Activated CD8-positive, alpha-beta T cell treated with anti-CD3 and anti-CD28 coated beads for 36 hours (primary cell): ENCODE data around the gene PEBP1. TPM values are rescaled to one million over a fixed set of nuclear protein-coding genes. Genes with fewer than 3 reads are reported as not detected.

Experiments
- ATAC-seq: fragments of 200-7000 bp; cut with Tn5 transposase; one replicate; pipeline ENCODE4 v1.10.0; 2021; ENCODE audit warnings: mild to moderate bottlenecking, moderate library complexity
- CTCF ChIA-PET: fragments of 350-600 bp; sonication (Branson Sonifier 250); formaldehyde crosslinking; loops from one replicate; lab custom pipeline; 2021; ENCODE audit warnings: antibody characterized with exemption; lab: Charles Lee
- POLR2A ChIA-PET: fragments of 350-600 bp; sonication (Branson Sonifier 250); formaldehyde crosslinking; loops from one replicate; lab custom pipeline; 2021; ENCODE audit warnings: antibody characterized with exemption; lab: Charles Lee
- DNase-seq: peaks from one replicate; pipeline ENCODE4 v3.0.0-alpha.2; 2020
- H3K27ac Mint-ChIP-seq: one replicate; pipeline ENCODE4 v1.8.0; 2021; ENCODE audit warnings: mild to moderate bottlenecking, mixed read lengths
- H3K27me3 Mint-ChIP-seq: one replicate; pipeline ENCODE4 v1.8.0; 2021; ENCODE audit warnings: mixed read lengths
- H3K36me3 Mint-ChIP-seq: one replicate; pipeline ENCODE4 v1.8.0; 2021; ENCODE audit warnings: low read depth, mixed read lengths
- H3K4me1 Mint-ChIP-seq: one replicate; pipeline ENCODE4 v1.8.0; 2021; ENCODE audit warnings: low read depth, mixed read lengths
- H3K4me3 Mint-ChIP-seq: one replicate; pipeline ENCODE4 v1.8.0; 2021; ENCODE audit warnings: mild to moderate bottlenecking, moderate library complexity, mixed read lengths
- H3K9me3 Mint-ChIP-seq: one replicate; pipeline ENCODE4 v1.8.0; 2021; ENCODE audit warnings: mixed read lengths
- intact Hi-C: fragments of 100-400 bp; cut with micrococcal nuclease; formaldehyde crosslinking; loops from one replicate; pipeline ENCODE4 v1.10.0; 2022
- total RNA-seq, 2 experiments: library from RNA; stranded (reverse); gene quantifications; one replicate each; pipeline ENCODE4 v1.2.3, GENCODE V29; 2021
- TF ChIP-seq, protein P1 (sequence below): fragments of 200-600 bp; IDR thresholded peaks from one replicate; pipeline ENCODE4 v1.8.0; 2022; ENCODE audit warnings: antibody characterized with exemption, mild to moderate bottlenecking

The PEBP1 gene
- total RNA-seq, 2 experiments from 2014 or later: 122 to 128 TPM

DNA sequence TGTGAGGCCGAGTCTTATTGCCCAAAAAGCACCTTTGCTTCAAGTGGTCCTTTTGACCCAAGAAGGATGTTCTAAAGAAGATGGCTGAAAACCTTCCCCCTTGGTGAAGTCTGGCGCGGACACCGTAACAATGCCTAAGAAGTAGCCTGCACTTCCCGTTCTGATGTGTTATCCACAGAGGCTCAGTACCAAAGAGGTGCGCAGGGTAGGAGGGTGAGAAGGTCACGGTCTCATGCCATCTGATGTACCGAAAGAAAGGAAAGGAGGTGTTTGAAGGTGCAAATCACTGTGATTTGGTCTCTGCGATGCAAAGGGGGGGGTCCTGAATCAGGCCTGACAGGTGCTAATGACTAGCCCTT is 9.9 kb downstream of the PEBP1 start:
- DNase-seq (no peak), ATAC-seq (no peak)
- H3K27me3 Mint-ChIP-seq: no peaks in the 10 kb centered on the region
- TF ChIP-seq, protein P1, sequence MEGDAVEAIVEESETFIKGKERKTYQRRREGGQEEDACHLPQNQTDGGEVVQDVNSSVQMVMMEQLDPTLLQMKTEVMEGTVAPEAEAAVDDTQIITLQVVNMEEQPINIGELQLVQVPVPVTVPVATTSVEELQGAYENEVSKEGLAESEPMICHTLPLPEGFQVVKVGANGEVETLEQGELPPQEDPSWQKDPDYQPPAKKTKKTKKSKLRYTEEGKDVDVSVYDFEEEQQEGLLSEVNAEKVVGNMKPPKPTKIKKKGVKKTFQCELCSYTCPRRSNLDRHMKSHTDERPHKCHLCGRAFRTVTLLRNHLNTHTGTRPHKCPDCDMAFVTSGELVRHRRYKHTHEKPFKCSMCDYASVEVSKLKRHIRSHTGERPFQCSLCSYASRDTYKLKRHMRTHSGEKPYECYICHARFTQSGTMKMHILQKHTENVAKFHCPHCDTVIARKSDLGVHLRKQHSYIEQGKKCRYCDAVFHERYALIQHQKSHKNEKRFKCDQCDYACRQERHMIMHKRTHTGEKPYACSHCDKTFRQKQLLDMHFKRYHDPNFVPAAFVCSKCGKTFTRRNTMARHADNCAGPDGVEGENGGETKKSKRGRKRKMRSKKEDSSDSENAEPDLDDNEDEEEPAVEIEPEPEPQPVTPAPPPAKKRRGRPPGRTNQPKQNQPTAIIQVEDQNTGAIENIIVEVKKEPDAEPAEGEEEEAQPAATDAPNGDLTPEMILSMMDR: no peak
- H3K4me1 Mint-ChIP-seq: peaks cover 12% of the 10 kb centered on the region
- H3K27ac Mint-ChIP-seq: peak overlapping the region; percentile 72
- ChIA-PET POLR2A (no interaction called here), CTCF (no interaction called here)
- H3K36me3 Mint-ChIP-seq: peaks cover 51% of the 10 kb centered on the region
- H3K9me3 Mint-ChIP-seq: no peaks in the 10 kb centered on the region
- intact Hi-C loops: no loop called here
- H3K4me3 Mint-ChIP-seq: no peak overlapping the region

DNA sequence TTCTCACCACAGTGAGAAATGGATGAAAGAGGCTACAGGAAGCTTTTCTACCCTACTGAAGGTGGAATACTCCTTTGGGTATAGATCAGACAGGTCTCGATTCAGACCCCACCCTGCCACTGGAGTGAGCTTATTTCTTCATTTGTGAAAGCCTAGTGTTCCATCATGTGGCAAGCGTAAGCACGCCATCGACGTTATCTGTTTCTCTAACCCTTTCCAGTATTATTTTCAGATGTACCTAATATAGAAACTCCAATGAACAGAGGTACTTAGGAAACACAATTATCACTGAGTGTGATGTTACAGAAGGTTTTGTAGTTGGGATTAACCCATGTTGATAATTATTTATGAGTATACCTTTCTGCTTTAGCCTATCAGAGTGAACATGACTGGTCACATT is 12.4 kb downstream of the PEBP1 start:
- Mint-ChIP-seq H3K4me3 (no peak overlapping the region), H3K36me3 (peaks cover 45% of the 10 kb centered on the region), H3K27ac (no peak overlapping the region), H3K27me3 (no peaks in the 10 kb centered on the region), H3K9me3 (no peaks in the 10 kb centered on the region), H3K4me1 (peaks cover 8% of the 10 kb centered on the region)
- ChIA-PET CTCF (no interaction called here), POLR2A (interaction anchor here (2.6 kb wide), 1 partner anchor 12 kb away, joined by 10 read pairs; the partner anchor contains the start of gene PEBP1)
- DNase-seq (no peak), ATAC-seq (no peak)
- intact Hi-C loops: no loop called here
- TF ChIP-seq, protein P1: no peak

DNA sequence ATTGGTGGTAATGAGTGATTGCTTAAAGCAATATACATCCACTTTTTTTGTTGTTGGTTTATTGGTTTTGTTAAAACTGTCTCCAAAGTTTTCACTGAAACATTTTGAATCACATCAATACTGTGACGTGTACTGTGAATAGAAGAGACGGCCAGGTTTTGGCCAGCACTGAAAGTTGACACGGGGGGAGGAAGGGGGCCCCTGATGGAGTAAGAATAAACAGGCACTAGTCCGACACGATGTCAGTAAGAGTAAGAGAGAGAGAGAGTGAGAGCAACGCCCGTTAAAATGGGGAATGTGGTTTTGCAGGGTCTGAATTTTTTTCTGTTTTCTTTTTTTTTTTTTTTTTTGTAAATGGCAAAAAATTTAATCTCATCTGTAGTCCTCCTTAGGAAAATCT is 14.7 kb downstream of the PEBP1 start:
- CTCF ChIA-PET: no interaction called here

DNA sequence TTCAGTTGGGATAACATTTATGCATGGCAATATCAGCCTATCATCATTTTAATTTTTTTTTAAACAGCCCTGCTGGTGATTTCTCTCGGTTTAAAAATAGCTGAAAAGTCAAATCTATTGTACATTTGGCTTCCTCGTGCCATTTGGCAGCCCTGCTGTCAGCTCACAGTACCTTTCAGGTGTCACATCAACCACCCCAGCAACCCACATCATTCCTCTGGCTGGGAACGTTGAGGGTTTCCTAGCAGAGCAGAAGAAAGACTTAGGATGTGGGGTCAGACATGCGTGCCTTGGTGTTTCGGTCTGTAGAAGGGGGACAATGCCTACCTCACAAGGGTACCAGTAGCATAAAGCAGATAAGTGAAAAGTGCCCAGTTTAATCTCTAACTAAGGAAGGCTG is 15.8 kb downstream of the PEBP1 start:
- Mint-ChIP-seq H3K27me3 (no peaks in the 10 kb centered on the region), H3K4me3 (no peak overlapping the region), H3K36me3 (peaks cover 23% of the 10 kb centered on the region), H3K27ac (no peak overlapping the region), H3K4me1 (no peaks in the 10 kb centered on the region), H3K9me3 (no peaks in the 10 kb centered on the region)
- TF ChIP-seq, protein P1: no peak
- intact Hi-C loops: no loop called here
- ChIA-PET POLR2A (interaction anchor here (1.7 kb wide), 1 partner anchor 11 kb away, joined by 7 read pairs; no protein-coding TSS in a partner anchor), CTCF (no interaction called here)
- DNase-seq (no peak), ATAC-seq (no peak)

More for the DNA sequence above, 14.7 kb downstream of the PEBP1 start:
- ATAC-seq: no peak
- H3K9me3 Mint-ChIP-seq: no peaks in the 10 kb centered on the region
- no peak for DNase-seq
- H3K27me3 Mint-ChIP-seq: no peaks in the 10 kb centered on the region
- intact Hi-C loops: no loop called here
- POLR2A ChIA-PET: interaction anchor here (1.7 kb wide), 1 partner anchor 10 kb away, joined by 7 read pairs; no protein-coding TSS in a partner anchor
- no peak overlapping the region for H3K4me3 Mint-ChIP-seq
- no peaks in the 10 kb centered on the region for H3K4me1 Mint-ChIP-seq
- peak overlapping the region; percentile 43 for H3K27ac Mint-ChIP-seq
- TF ChIP-seq, protein P1: no peak
- peaks cover 27% of the 10 kb centered on the region for H3K36me3 Mint-ChIP-seq

DNA sequence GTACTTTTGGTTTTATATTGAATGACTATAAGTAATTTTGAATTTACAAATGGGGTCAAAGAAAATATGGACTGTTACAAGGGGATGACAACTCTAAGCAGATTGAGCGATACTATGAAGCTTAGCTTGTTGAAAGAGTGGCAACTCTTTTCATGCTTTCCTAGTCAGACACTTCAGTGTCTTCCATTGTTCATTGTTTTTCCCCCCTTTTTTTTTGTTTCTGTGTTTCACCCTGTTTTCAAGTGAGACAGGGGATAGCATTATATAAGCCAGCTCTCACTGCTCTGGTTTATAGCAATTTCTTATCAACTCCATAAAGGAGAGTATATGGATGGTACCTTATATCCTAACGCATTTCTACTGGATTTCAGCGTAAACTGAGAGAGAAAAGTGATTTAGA is 24.6 kb downstream of the PEBP1 start:
- POLR2A ChIA-PET: no interaction called here
- Mint-ChIP-seq H3K27me3 (no peaks in the 10 kb centered on the region), H3K36me3 (peaks cover 23% of the 10 kb centered on the region), H3K27ac (no peak overlapping the region), H3K4me3 (no peak overlapping the region), H3K4me1 (peaks cover 8% of the 10 kb centered on the region), H3K9me3 (no peaks in the 10 kb centered on the region)
- CTCF ChIA-PET: interaction anchor here (1.5 to 1.7 kb wide), 2 partner anchors 215 to 217 kb away, joined by 4 to 8 read pairs; partner anchors contain the start of gene SUDS3
- ATAC-seq (no peak), DNase-seq (no peak)
- intact Hi-C loops: no loop called here
- TF ChIP-seq, protein P1: no peak
